Measurements from ENCODE around the gene MT1M. TPM values are rescaled to one million over a fixed set of nuclear protein-coding genes. Genes with fewer than 3 reads are reported as not detected.

Gene MT1M
- total RNA-seq, 1 experiment from 2014 or later, result not detected

DNA sequence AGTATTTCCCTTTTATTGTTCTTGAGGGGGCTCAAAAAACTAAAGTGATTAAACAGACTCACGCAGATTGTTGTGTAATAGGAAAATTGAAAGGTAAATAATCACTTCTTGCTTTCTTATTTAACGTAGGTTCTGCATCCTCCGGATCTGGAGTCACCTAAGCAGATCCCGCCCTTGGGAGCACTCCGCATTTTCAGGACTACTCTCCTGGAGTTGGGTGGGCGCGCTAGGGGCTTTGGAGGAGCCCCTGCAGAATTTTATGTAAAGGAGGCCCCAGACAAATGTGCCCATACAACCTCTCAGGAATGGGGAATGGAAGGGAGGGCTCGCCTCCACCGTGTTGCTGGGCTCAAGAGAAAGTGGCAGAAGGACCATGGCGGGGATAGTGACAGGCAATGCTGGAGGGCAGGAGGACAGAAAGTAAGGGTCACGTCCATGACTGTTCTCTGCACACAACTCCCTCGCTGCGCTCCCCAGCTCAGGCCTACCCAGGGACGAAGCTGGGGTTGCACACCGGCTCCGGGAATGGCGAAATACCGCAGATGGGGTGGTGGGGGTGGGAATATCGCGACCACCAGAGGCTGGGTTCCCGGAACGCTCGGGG is 15.7 kb upstream of the MT1M start:
- DNase-seq, result no peak
- H3F3A ChIP-seq (ENCODE audit: insufficient read depth, low read depth), result peaks cover 19% of the 10 kb centered on the region
- CTCF ChIA-PET, result no interaction called here
- H3K9me2 ChIP-seq (ENCODE audit: insufficient read depth), result no peaks in the 10 kb centered on the region
- H2AFZ ChIP-seq, result no peak overlapping the region
- POLR2A ChIA-PET (ENCODE audit: unreplicated experiment), result no interaction called here
- peaks cover 46% of the 10 kb centered on the region for H3K4me1 ChIP-seq (replicated peaks; ENCODE audit: insufficient read depth)
- no peak overlapping the region for H3K4me2 ChIP-seq
- no peak overlapping the region for H3K27ac ChIP-seq
- no peaks in the 10 kb centered on the region for H4K20me1 ChIP-seq (ENCODE audit: insufficient read depth)
- H3K9me3 ChIP-seq (ENCODE audit: insufficient read depth, low read depth), result no peaks in the 10 kb centered on the region
- intact Hi-C loops (cut with micrococcal nuclease; ENCODE audit: unreplicated experiment), result no loop called here
- no TSS peak for BruUV-seq (replicated peaks)
- H3K4me3 ChIP-seq, result no peak overlapping the region
- TF ChIP-seq CTCF (conservative IDR thresholded peaks at IDR 0.05) (no peak), EZH2 (IDR thresholded peaks at IDR 0.05; ENCODE audit: low read depth) (no peak)
- no peaks in the 10 kb centered on the region for H3K36me3 ChIP-seq (ENCODE audit: low read depth)
- no peaks in the 10 kb centered on the region for H3K27me3 ChIP-seq (ENCODE audit: insufficient read depth, low read depth)
- H3K79me2 ChIP-seq (ENCODE audit: low read depth), result no peaks in the 10 kb centered on the region

DNA sequence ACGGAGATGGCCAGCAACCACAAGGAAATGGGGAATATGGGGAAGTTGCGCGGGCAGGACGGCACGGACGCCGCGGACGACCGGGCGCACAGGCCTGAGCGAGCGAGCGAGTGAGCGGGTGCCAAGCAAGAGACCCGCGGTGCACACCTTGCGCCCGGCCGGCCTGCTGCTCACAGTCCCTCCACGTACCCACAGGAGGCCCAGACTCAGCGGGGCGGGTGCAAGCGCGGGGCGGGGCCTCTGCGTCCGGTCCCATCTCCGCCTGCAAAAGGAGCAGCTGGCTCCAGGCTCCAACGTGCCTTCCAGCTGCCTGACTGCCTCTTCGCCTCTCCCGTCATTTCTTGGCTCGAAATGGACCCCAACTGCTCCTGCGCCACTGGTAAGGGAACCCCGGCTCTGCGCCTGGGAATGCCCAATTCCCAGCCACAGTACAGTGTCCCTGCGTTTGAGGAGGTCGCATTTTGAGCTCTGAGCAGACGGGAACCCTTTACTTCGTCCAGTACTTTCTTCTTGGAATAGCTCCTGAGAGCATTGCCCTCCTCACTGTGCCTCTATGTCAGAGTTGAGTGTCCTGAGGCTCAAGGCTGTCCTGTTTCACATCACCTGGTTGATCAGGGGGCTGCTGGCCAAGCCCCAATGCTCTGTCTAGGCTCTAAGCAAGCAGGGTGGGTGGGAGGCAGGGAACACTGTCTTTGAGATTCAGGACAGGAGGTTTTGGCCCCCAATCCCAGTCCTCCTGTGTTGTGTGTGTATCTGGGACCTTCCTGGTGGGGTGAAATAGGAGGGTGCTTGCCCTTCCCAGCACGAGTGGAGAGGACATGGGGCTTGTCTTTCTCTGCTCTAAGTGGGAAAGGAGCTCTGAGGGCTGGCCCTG is 15.0 kb upstream of the MT1M start:
- Histone ChIP-seq H3K9me3 (ENCODE audit: insufficient read depth, low read depth) (no peaks in the 10 kb centered on the region), H3K27ac (no peak overlapping the region), H3K4me3 (no peak overlapping the region), H3K36me3 (ENCODE audit: low read depth) (no peaks in the 10 kb centered on the region), H3F3A (ENCODE audit: insufficient read depth, low read depth) (peaks cover 19% of the 10 kb centered on the region), H2AFZ (no peak overlapping the region), H3K9me2 (ENCODE audit: insufficient read depth) (no peaks in the 10 kb centered on the region), H3K27me3 (ENCODE audit: insufficient read depth, low read depth) (no peaks in the 10 kb centered on the region), H3K79me2 (ENCODE audit: low read depth) (no peaks in the 10 kb centered on the region), H3K4me1 (replicated peaks; ENCODE audit: insufficient read depth) (peaks cover 45% of the 10 kb centered on the region), H3K4me2 (no peak overlapping the region), H4K20me1 (ENCODE audit: insufficient read depth) (no peaks in the 10 kb centered on the region)
- no peak for DNase-seq
- CTCF ChIA-PET, result no interaction called here
- intact Hi-C loops (cut with micrococcal nuclease; ENCODE audit: unreplicated experiment), result no loop called here
- POLR2A ChIA-PET (ENCODE audit: unreplicated experiment), result interaction anchor here (0.7 kb wide), 1 partner anchor 53 kb away, joined by 3 read pairs; no protein-coding TSS in a partner anchor
- TF ChIP-seq CTCF (conservative IDR thresholded peaks at IDR 0.05) (no peak), EZH2 (IDR thresholded peaks at IDR 0.05; ENCODE audit: low read depth) (no peak)
- no TSS peak for BruUV-seq (replicated peaks)

GRCh38 chr16:56618138-56618537 is 14.3 kb upstream of the MT1M start:
- ChIA-PET CTCF (no interaction called here), POLR2A (ENCODE audit: unreplicated experiment) (no interaction called here)
- Histone ChIP-seq H4K20me1 (ENCODE audit: insufficient read depth) (no peaks in the 10 kb centered on the region), H3K9me2 (ENCODE audit: insufficient read depth) (no peaks in the 10 kb centered on the region), H3K27ac (no peak overlapping the region), H3K4me1 (replicated peaks; ENCODE audit: insufficient read depth) (peaks cover 38% of the 10 kb centered on the region), H3K4me3 (no peak overlapping the region), H3F3A (ENCODE audit: insufficient read depth, low read depth) (peaks cover 19% of the 10 kb centered on the region), H3K36me3 (ENCODE audit: low read depth) (no peaks in the 10 kb centered on the region), H3K27me3 (ENCODE audit: insufficient read depth, low read depth) (no peaks in the 10 kb centered on the region), H3K4me2 (no peak overlapping the region), H3K9me3 (ENCODE audit: insufficient read depth, low read depth) (no peaks in the 10 kb centered on the region), H2AFZ (no peak overlapping the region), H3K79me2 (ENCODE audit: low read depth) (no peaks in the 10 kb centered on the region)
- TF ChIP-seq CTCF (conservative IDR thresholded peaks at IDR 0.05) (no peak), EZH2 (IDR thresholded peaks at IDR 0.05; ENCODE audit: low read depth) (no peak)
- BruUV-seq (replicated peaks), result no TSS peak
- intact Hi-C loops (cut with micrococcal nuclease; ENCODE audit: unreplicated experiment), result no loop called here
- no peak for DNase-seq

Measured in PC-9 (cell line).